HL-60 (cell line): ENCODE results near the gene ANAPC4.
"Not testable (repeated sequence)": the region's sequence is repeated elsewhere in the genome, so short reads cannot be mapped to it uniquely, and the experiment has no call there.

Experiments used
- DNase-seq, 2 experiments: peaks; one replicate each; pipeline ENCODE4 v3.0.0-alpha.2; 2010 to 2020; ENCODE audit warnings: low read depth in 1 of 2, low spot score in 1 of 2
- H3K27ac ChIP-seq: fragments of 250-450 bp; sonication (Bioruptor Pico); replicated peaks from 2 replicates; pipeline ENCODE4 v1.5.1; 2020; ENCODE audit warnings: mild to moderate bottlenecking, moderate library complexity
- H3K27me3 ChIP-seq: fragments of 250-450 bp; sonication (Bioruptor Pico); 2 replicates; pipeline ENCODE4 v1.5.1; 2021; ENCODE audit warnings: mild to moderate bottlenecking, moderate library complexity; ENCODE audit not compliant: insufficient read depth, poor library complexity, severe bottlenecking
- H3K4me3 ChIP-seq: replicated peaks from 2 replicates; pipeline ENCODE4 v1.5.1; 2011; ENCODE audit warnings: mild to moderate bottlenecking, control low read depth, low read length; ENCODE audit not compliant: insufficient read depth
- GABPA ChIP-seq: IDR thresholded peaks from 2 replicates; pipeline ENCODE4 v1.6.1; 2012; ENCODE audit warnings: low read depth
- POLR2AphosphoS5 ChIP-seq: IDR thresholded peaks from 2 replicates; pipeline ENCODE4 v1.6.1; 2012; ENCODE audit warnings: low read depth
- SPI1 ChIP-seq: IDR thresholded peaks from 2 replicates; pipeline ENCODE4 v1.6.1; 2012; ENCODE audit warnings: low read depth, mild to moderate bottlenecking, borderline replicate concordance
- TF ChIP-seq, protein P1 (sequence below): IDR thresholded peaks from 2 replicates; pipeline ENCODE4 v1.6.1; 2012; ENCODE audit warnings: low read depth; ENCODE audit not compliant: insufficient replicate concordance
- TF ChIP-seq, protein P2 (sequence below): IDR thresholded peaks from one replicate; pipeline ENCODE4 v1.5.1; 2011; ENCODE audit warnings: low read length, control low read depth, inconsistent platforms; ENCODE audit not compliant: insufficient read depth

The ANAPC4 gene

DNA sequence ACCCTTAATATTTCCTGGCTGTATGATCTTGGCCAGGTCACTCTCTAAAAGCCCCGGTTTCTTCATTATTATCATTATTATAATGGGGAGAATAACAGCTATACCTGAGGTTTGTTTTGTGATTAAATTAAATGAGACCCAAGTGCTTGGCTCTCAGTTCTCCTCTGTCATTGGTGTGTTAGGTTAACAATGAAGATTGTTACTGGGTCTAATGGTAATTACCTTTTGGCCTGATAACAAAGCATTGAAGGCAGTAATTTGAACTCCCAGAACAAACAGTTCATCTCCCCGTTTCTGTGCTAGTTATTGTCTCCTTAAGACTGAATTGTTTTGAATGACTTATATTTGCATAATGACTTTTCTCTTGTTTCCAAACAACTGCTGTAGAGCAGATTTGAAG is 6.8 kb upstream of the ANAPC4 start:
- no peak overlapping the region for H3K4me3 ChIP-seq
- H3K27me3 ChIP-seq: no peaks in the 10 kb centered on the region
- no peak overlapping the region for H3K27ac ChIP-seq
- DNase-seq: no peak
- TF ChIP-seq, protein P1, sequence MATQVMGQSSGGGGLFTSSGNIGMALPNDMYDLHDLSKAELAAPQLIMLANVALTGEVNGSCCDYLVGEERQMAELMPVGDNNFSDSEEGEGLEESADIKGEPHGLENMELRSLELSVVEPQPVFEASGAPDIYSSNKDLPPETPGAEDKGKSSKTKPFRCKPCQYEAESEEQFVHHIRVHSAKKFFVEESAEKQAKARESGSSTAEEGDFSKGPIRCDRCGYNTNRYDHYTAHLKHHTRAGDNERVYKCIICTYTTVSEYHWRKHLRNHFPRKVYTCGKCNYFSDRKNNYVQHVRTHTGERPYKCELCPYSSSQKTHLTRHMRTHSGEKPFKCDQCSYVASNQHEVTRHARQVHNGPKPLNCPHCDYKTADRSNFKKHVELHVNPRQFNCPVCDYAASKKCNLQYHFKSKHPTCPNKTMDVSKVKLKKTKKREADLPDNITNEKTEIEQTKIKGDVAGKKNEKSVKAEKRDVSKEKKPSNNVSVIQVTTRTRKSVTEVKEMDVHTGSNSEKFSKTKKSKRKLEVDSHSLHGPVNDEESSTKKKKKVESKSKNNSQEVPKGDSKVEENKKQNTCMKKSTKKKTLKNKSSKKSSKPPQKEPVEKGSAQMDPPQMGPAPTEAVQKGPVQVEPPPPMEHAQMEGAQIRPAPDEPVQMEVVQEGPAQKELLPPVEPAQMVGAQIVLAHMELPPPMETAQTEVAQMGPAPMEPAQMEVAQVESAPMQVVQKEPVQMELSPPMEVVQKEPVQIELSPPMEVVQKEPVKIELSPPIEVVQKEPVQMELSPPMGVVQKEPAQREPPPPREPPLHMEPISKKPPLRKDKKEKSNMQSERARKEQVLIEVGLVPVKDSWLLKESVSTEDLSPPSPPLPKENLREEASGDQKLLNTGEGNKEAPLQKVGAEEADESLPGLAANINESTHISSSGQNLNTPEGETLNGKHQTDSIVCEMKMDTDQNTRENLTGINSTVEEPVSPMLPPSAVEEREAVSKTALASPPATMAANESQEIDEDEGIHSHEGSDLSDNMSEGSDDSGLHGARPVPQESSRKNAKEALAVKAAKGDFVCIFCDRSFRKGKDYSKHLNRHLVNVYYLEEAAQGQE: no peak
- TF ChIP-seq GABPA: no peak
- TF ChIP-seq, protein P2, sequence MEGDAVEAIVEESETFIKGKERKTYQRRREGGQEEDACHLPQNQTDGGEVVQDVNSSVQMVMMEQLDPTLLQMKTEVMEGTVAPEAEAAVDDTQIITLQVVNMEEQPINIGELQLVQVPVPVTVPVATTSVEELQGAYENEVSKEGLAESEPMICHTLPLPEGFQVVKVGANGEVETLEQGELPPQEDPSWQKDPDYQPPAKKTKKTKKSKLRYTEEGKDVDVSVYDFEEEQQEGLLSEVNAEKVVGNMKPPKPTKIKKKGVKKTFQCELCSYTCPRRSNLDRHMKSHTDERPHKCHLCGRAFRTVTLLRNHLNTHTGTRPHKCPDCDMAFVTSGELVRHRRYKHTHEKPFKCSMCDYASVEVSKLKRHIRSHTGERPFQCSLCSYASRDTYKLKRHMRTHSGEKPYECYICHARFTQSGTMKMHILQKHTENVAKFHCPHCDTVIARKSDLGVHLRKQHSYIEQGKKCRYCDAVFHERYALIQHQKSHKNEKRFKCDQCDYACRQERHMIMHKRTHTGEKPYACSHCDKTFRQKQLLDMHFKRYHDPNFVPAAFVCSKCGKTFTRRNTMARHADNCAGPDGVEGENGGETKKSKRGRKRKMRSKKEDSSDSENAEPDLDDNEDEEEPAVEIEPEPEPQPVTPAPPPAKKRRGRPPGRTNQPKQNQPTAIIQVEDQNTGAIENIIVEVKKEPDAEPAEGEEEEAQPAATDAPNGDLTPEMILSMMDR: no peak
- no peak for TF ChIP-seq POLR2AphosphoS5
- TF ChIP-seq SPI1: no peak

DNA sequence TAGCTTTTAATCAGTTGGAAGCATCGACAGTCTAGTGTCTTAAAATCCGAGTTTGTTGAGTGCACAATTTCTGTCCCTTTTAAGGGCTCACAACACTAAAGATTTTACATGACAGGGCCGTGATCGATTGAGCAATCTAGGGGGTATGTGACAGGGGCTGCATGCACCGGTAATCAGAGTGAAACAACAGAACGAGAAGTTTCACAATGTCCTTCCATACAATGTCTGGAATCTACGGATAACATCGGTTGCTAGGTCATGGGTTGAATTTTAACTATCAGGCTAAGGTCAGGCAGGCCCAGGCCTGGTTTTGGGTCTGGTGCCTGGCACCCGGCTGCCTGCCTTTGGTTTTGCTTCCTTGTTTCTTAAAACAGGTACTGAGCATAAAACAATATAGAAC is 4.5 kb upstream of the ANAPC4 start:
- not testable (repeated sequence) for H3K27me3 ChIP-seq, DNase-seq, H3K4me3 ChIP-seq, H3K27ac ChIP-seq

DNA sequence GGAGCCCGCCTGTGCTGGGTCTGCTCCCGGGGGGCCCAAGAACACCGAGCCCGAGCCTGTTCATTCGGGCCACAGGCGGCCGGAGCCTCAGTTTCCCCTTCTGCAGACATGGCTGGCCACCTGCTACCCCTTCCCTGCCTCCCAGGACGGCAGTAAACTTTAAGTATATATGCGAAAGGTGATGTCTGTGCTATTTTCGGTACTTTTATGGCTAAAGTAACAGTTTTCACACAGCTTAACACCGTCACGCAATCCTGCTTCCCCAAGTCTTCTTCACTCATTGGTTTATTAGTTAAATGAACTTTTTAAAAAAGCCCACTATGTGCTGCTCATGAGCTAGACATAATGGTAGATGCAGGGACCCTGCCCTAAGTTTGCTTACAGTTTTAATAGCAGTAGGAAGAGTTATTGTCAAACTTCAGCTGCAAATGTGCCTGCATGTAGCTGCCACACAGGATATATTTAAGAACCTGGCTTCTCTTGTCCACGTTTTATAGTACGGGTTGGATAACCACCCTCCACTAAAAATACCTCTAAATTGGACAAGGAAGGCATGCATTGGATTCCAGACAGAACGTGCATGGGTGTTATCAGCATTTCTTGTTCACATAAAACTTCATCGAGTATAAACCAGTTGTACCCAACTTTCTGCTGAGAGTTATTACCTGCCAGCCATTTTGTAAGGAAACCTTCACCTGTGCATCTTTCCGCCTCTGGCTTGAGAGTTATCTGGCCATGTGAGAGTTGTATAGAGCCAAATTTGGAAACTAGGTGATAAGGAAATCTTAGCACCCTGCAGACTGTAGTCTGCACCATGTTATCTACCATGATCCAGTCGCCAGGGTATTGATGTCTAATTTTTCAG is 741 bp downstream of the ANAPC4 start:
- H3K27ac ChIP-seq: peak overlapping the region; percentile 79
- peak overlapping the region; percentile 83 for H3K4me3 ChIP-seq
- DNase-seq: peak in 1 of 2 experiments; percentile 24
- TF ChIP-seq SPI1: no peak
- TF ChIP-seq, protein P1: no peak
- no peak for TF ChIP-seq POLR2AphosphoS5
- TF ChIP-seq, protein P2: no peak
- TF ChIP-seq GABPA: no peak
- no peaks in the 10 kb centered on the region for H3K27me3 ChIP-seq

DNA sequence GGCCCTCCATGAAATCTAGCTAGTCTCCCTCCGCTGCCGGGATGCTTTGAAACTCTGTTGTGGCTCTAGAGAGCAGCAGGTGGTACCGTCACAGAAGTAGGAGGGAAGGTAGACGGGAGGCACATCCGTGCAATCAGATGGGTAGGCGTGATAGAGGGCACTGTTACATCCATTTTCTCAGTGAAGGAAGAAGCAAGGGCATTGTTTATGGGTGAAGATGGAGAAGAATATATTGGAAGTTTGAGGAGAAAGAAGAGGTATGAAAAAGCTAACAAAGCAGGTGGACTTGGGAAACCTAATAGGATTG is 1.3 kb downstream of the ANAPC4 start:
- H3K4me3 ChIP-seq: peak overlapping the region; percentile 83
- no peak for DNase-seq

More for the DNA sequence above, 1.3 kb downstream of the ANAPC4 start:
- TF ChIP-seq SPI1: no peak
- TF ChIP-seq, protein P1: no peak
- TF ChIP-seq, protein P2: no peak
- TF ChIP-seq GABPA: no peak
- TF ChIP-seq POLR2AphosphoS5: no peak
- H3K27me3 ChIP-seq: no peaks in the 10 kb centered on the region
- no peak overlapping the region for H3K27ac ChIP-seq
